GM19025 (cell line): ENCODE results near the gene LIMK2.

Experiments
- ATAC-seq: cut with Tn5 transposase; IDR thresholded peaks from one replicate; pipeline ENCODE4 v1.9.1; 2021; ENCODE audit warnings: mild to moderate bottlenecking, low read depth, moderate library complexity; ENCODE audit not compliant: unreplicated experiment

The LIMK2 gene

GRCh38 chr22:31269892-31270579, 57.9 kb downstream of the LIMK2 start:
- no peak for ATAC-seq

- no peak for ATAC-seq
Observed at GRCh38 chr22:31271026-31271425, 58.9 kb downstream of the LIMK2 start.

- no peak for ATAC-seq
Observed at GRCh38 chr22:31271485-31271884, 59.4 kb downstream of the LIMK2 start.

- ATAC-seq, result no peak
Observed at GRCh38 chr22:31272522-31273446, 60.7 kb downstream of the LIMK2 start.

- no peak for ATAC-seq
Observed at GRCh38 chr22:31274017-31274416, 61.9 kb downstream of the LIMK2 start.

GRCh38 chr22:31275018-31275417, 62.9 kb downstream of the LIMK2 start:
- ATAC-seq, result no peak

- no peak for ATAC-seq
Observed at GRCh38 chr22:31275576-31275975, 63.5 kb downstream of the LIMK2 start.

GRCh38 chr22:31276426-31277167, 64.5 kb downstream of the LIMK2 start:
- no peak for ATAC-seq

- no peak for ATAC-seq
Observed at GRCh38 chr22:31277741-31278140, 65.6 kb downstream of the LIMK2 start.

GRCh38 chr22:31278151-31278621, 66.1 kb downstream of the LIMK2 start:
- ATAC-seq, result no peak

GRCh38 chr22:31278626-31279326, 66.7 kb downstream of the LIMK2 start:
- ATAC-seq, result no peak

GRCh38 chr22:31279327-31279669, 67.2 kb downstream of the LIMK2 start:
- no peak for ATAC-seq

- ATAC-seq, result no peak
Observed at GRCh38 chr22:31279821-31280505, 67.9 kb downstream of the LIMK2 start.

GRCh38 chr22:31281733-31282132, 69.6 kb downstream of the LIMK2 start:
- no peak for ATAC-seq

GRCh38 chr22:31282748-31283468, 70.8 kb downstream of the LIMK2 start:
- no peak for ATAC-seq

- no peak for ATAC-seq
Observed at GRCh38 chr22:31284281-31285155, 72.4 kb downstream of the LIMK2 start.

- ATAC-seq, result no peak
Observed at GRCh38 chr22:31286360-31287255, 74.5 kb downstream of the LIMK2 start.
